K562 (cell line): ENCODE data around the gene CELSR2. TPM values are rescaled to one million over a fixed set of nuclear protein-coding genes. Genes with fewer than 3 reads are reported as not detected.

Experiments
- ATAC-seq: fragments of 200-7000 bp; cut with Tn5 transposase; 3 replicates; pipeline ENCODE4 v1.9.1; 2020; ENCODE audit warnings: moderate library complexity
- BruUV-seq: library from RNA; stranded (reverse); fragments of 400-500 nt; replicated peaks from 2 replicates; lab custom pipeline; 2021; lab: Mats Ljungman, UMichigan
- CTCF ChIA-PET: fragments of 300-600 bp; formaldehyde crosslinking; extraction: SDS; loops from one replicate; lab custom pipeline; 2021; ENCODE audit warnings: low intra/inter-chr PET ratio; lab: Yijun Ruan, JAX
- POLR2A ChIA-PET: fragments of 300-600, 350-650 bp; sonication (Branson Sonifier 250); formaldehyde crosslinking; extraction: SDS; loops from one replicate; lab custom pipeline; 2021; ENCODE audit warnings: antibody characterized with exemption, inconsistent platforms; lab: Yijun Ruan, JAX
- DNase-seq, 4 experiments: peaks; one replicate each; pipeline versions ENCODE4 v3.0.0 to v3.0.0-alpha.2; 2011 to 2018; ENCODE audit warnings: low spot score in 3 of 4, mixed read lengths in 3 of 4; ENCODE audit errors: extremely low read depth in 1 of 4
- FAIRE-seq: peaks from 2 replicates; lab custom pipeline; 2011; peaks lifted over from hg19 to GRCh38; lab: Jason Lieb, UNC
- H2AFZ ChIP-seq: 2 replicates; pipeline ENCODE4 v1.6.0; 2011; ENCODE audit warnings: low read depth, low read length, control low read depth, inconsistent platforms
- H3K27ac ChIP-seq: fragments of 200-600 bp; 3 replicates; pipeline ENCODE4 v1.8.0; 2011; ENCODE audit warnings: low read depth, mild to moderate bottlenecking, control low read depth, inconsistent platforms, low read length, moderate library complexity, mixed read lengths; ENCODE audit errors: extremely low read depth
- H3K27me3 ChIP-seq, 2 experiments: fragments of 300-600 bp in 1 of 2; 2 replicates in 1 of 2; 3 replicates in 1 of 2; pipeline versions ENCODE4 v1.6.0 to v1.8.0; 2011; ENCODE audit warnings: inconsistent platforms in 2 of 2, low read length in 2 of 2, mild to moderate bottlenecking in 1 of 2, mixed read lengths in 1 of 2, moderate library complexity in 1 of 2; ENCODE audit not compliant: control insufficient read depth in 2 of 2, insufficient read depth in 2 of 2
- H3K36me3 ChIP-seq: fragments of 300-600 bp; 3 replicates; pipeline ENCODE4 v1.8.0; 2011; ENCODE audit warnings: mild to moderate bottlenecking, low read length, inconsistent platforms; ENCODE audit not compliant: control insufficient read depth, insufficient read depth
- H3K4me1 ChIP-seq, 2 experiments: fragments of 200-600 bp in 1 of 2; replicated peaks in 1 of 2; 2 replicates in 1 of 2; 3 replicates in 1 of 2; pipeline versions ENCODE4 v1.5.1 to v1.8.0; 2011; ENCODE audit warnings: inconsistent platforms in 2 of 2, low read length in 2 of 2, mild to moderate bottlenecking in 1 of 2, mixed read lengths in 1 of 2, moderate library complexity in 1 of 2; ENCODE audit not compliant: control insufficient read depth in 2 of 2, insufficient read depth in 2 of 2
- H3K4me2 ChIP-seq: 2 replicates; pipeline ENCODE4 v1.6.1; 2011; ENCODE audit warnings: low read length, control low read depth, inconsistent platforms, mixed read lengths; ENCODE audit not compliant: insufficient read depth
- H3K4me3 ChIP-seq: fragments of 200-600 bp; sonication (generic), shearing (Covaris generic); 2 replicates; pipeline ENCODE4 v1.5.1; 2016; ENCODE audit warnings: control low read depth, inconsistent platforms
- H3K79me2 ChIP-seq: fragments of 200-600 bp; 3 replicates; pipeline ENCODE4 v1.8.0; 2011; ENCODE audit warnings: low read length, inconsistent platforms; ENCODE audit not compliant: control insufficient read depth, insufficient read depth
- H3K9ac ChIP-seq, 2 experiments: 2 replicates each; pipeline versions ENCODE4 v1.6.0 to v1.6.1; 2011; ENCODE audit warnings: low read depth in 2 of 2, low read length in 2 of 2, control low read depth in 1 of 2, inconsistent platforms in 1 of 2, mild to moderate bottlenecking in 1 of 2, mixed read lengths in 1 of 2; ENCODE audit not compliant: insufficient read depth in 1 of 2
- H3K9me1 ChIP-seq: one replicate; pipeline ENCODE4 v1.6.0; 2011; ENCODE audit warnings: inconsistent platforms, mild to moderate bottlenecking, low read length, moderate library complexity; ENCODE audit not compliant: control insufficient read depth, insufficient read depth
- H3K9me3 ChIP-seq: replicated peaks from 2 replicates; pipeline ENCODE4 v1.5.1; 2011; ENCODE audit warnings: low read depth, low read length, inconsistent platforms; ENCODE audit not compliant: control insufficient read depth, insufficient read depth
- H4K20me1 ChIP-seq: replicated peaks from 2 replicates; pipeline ENCODE4 v1.6.1; 2011; ENCODE audit warnings: low read length, inconsistent platforms, mixed read lengths; ENCODE audit not compliant: control insufficient read depth, insufficient read depth
- BMI1 ChIP-seq: fragments of 150-350 bp; IDR thresholded peaks from 2 replicates; pipeline ENCODE4 v1.6.1; 2014; ENCODE audit warnings: low read length
- NCOR1 ChIP-seq: fragments of 450-650 bp; IDR thresholded peaks from 2 replicates; pipeline ENCODE4 v1.6.1; 2016; ENCODE audit warnings: mild to moderate bottlenecking, moderate library complexity
- PYGO2 ChIP-seq: fragments of 450-650 bp; IDR thresholded peaks from 2 replicates; pipeline ENCODE4 v1.6.1; 2016; ENCODE audit warnings: mild to moderate bottlenecking, missing genetic modification characterization, moderate library complexity, missing compliant biosample characterization
- RFX1 ChIP-seq: fragments of 450-650 bp; IDR thresholded peaks from 2 replicates; pipeline ENCODE4 v1.6.1; 2016; ENCODE audit warnings: mild to moderate bottlenecking, moderate library complexity
- TBP ChIP-seq: optimal IDR thresholded peaks from 2 replicates; pipeline ENCODE3; 2011; ENCODE audit warnings: low read depth, low read length, improper control_type of control experiment
- TCF7 ChIP-seq: sonication (generic); IDR thresholded peaks from 2 replicates; pipeline ENCODE4 v1.6.1; 2016; ENCODE audit warnings: antibody characterized with exemption, borderline replicate concordance
- ZFPM2 ChIP-seq: fragments of 250-450 bp; sonication (Bioruptor Pico); IDR thresholded peaks from 2 replicates; pipeline ENCODE4 v1.5.1; 2022; ENCODE audit warnings: mild to moderate bottlenecking
- WGBS: fragments of 100-300 bp; shearing (Covaris generic); methylation state at CpG from one replicate; pipeline ENCODE4 v1.1.6; 2016; ENCODE audit warnings: low coverage, mixed read lengths; ENCODE audit not compliant: insufficient coverage; ENCODE audit errors: missing lambda C conversion rate; 5-methylcytosine and 5-hydroxymethylcytosine counted together
- in situ Hi-C: fragments of 300-500 bp; cut with MboI; formaldehyde crosslinking; loops from 4 replicates; pipeline ENCODE4 v1.15.0; 2018; ENCODE audit warnings: inconsistent platforms, mixed read lengths
- intact Hi-C: fragments of 100-400 bp; cut with micrococcal nuclease; formaldehyde crosslinking; loops from 2 replicates; pipeline ENCODE4 v1.14.2; 2022
- polyA plus RNA-seq, 8 experiments: library from polyadenylated mRNA; depleted of rRNA in 4 of 8; stranded (reverse) in 5 of 8; unstranded in 3 of 8; fragments of >200 nt; fragmentation: Nextera tagmentation in 2 of 8; fragmentation: Illumina TruSeq in 1 of 8; extraction: Ambion mirVana in 2 of 8; extraction: Trizol in 1 of 8; gene quantifications; 2 replicates each; pipeline versions ENCODE4 v1.2.1 to v1.2.3, GENCODE V29; 2011 to 2014; ENCODE audit warnings: inconsistent platforms in 1 of 8, missing spikeins in 1 of 8
- total RNA-seq, 7 experiments: library from RNA; depleted of rRNA in 6 of 7; stranded (reverse); fragments of >200 nt in 6 of 7; fragmentation: Illumina TruSeq in 2 of 7; extraction: Trizol in 2 of 7; gene quantifications; 2 replicates each; pipeline versions ENCODE4 v1.2.1 to v1.2.3, GENCODE V29; 2011 to 2021; ENCODE audit warnings: low replicate concordance in 1 of 7
- TF ChIP-seq, protein P1 (sequence below): fragments of 250-450 bp; sonication (Bioruptor Pico); IDR thresholded peaks from 2 replicates; pipeline ENCODE4 v1.4.0; 2020

Gene CELSR2
- total and polyA plus RNA-seq, 9 of the 15 experiments (the other 6 are each of a cell fraction or from before 2014, with no cell fraction given) = 0.31 to 21.9 (median 4.2) TPM

DNA sequence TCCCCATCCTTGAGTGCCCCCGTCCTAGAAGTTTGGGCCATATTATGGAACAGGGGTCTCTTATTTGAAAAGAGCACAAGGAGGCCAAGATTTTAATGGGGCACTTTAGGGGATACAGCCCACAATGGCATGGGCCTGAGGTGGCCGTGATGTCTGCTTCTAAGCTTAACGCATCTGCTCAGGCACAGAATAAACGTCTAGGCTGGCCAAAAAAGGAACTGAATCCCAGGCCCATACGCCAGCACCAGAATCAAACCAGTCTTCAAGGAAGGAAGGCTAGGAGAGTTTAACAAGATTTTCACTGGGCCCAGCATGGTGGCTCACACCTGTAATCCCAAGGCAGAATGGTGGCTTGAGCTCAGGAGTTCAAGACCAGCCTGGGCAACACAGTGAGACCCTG is 44.9 kb upstream of the CELSR2 start:
- no TSS peak for BruUV-seq
- H3K4me1 ChIP-seq = peaks cover 8 to 17% of the 10 kb centered on the region in 2 experiments; a peak in 4 of 5 replicates
- no peaks in the 10 kb centered on the region for H3K27me3 ChIP-seq
- no peaks in the 10 kb centered on the region for H3K9me1 ChIP-seq
- no peak for ATAC-seq
- no peak overlapping the region for H3K27ac ChIP-seq
- no peak overlapping the region for H2AFZ ChIP-seq
- no peak for DNase-seq
- H3K4me3 ChIP-seq = no peak overlapping the region
- H3K79me2 ChIP-seq = no peaks in the 10 kb centered on the region
- CTCF ChIA-PET = no interaction called here
- FAIRE-seq = no peak
- TF ChIP-seq BMI1 (no peak), ZFPM2 (CRISPR knock-in tag) (no peak), TBP (no peak), TCF7 (no peak), PYGO2 (tag) (no peak), RFX1 (no peak), NCOR1 (no peak)
- TF ChIP-seq, protein P1, sequence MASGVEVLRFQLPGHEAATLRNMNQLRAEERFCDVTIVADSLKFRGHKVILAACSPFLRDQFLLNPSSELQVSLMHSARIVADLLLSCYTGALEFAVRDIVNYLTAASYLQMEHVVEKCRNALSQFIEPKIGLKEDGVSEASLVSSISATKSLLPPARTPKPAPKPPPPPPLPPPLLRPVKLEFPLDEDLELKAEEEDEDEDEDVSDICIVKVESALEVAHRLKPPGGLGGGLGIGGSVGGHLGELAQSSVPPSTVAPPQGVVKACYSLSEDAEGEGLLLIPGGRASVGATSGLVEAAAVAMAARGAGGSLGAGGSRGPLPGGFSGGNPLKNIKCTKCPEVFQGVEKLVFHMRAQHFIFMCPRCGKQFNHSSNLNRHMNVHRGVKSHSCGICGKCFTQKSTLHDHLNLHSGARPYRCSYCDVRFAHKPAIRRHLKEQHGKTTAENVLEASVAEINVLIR (CRISPR knock-in tag) = no peak
- in situ Hi-C loops (no loop called here), intact Hi-C loops (no loop called here)
- no peaks in the 10 kb centered on the region for H4K20me1 ChIP-seq
- H3K9ac ChIP-seq = no peak overlapping the region
- WGBS = 38% methylated on average over 5 of the region's 5 CpGs
- H3K4me2 ChIP-seq = no peak overlapping the region
- H3K36me3 ChIP-seq = no peaks in the 10 kb centered on the region
- POLR2A ChIA-PET = interaction anchor here (3.4 kb wide), 1 partner anchor 10 kb away, joined by 26 read pairs; the partner anchor contains the start of gene SARS1
- H3K9me3 ChIP-seq = no peaks in the 10 kb centered on the region
